Ishikawa (cell line): ENCODE data around the gene PHRF1.

Experiments used
- CEBPB ChIP-seq: IDR thresholded peaks from 2 replicates; pipeline ENCODE4 v1.6.1; 2012
- CREB1 ChIP-seq: IDR thresholded peaks from 2 replicates; pipeline ENCODE4 v1.6.1; 2012; ENCODE audit warnings: low read depth
- EGR1 ChIP-seq: IDR thresholded peaks from 2 replicates; pipeline ENCODE4 v1.6.1; 2012
- EP300 ChIP-seq: IDR thresholded peaks from 2 replicates; pipeline ENCODE4 v1.6.1; 2012; ENCODE audit warnings: borderline replicate concordance
- FOXM1 ChIP-seq: IDR thresholded peaks from 2 replicates; pipeline ENCODE4 v1.6.1; 2012; ENCODE audit warnings: low read depth, borderline replicate concordance
- NFIC ChIP-seq: IDR thresholded peaks from 2 replicates; pipeline ENCODE4 v1.6.1; 2012
- RAD21 ChIP-seq: IDR thresholded peaks from 2 replicates; pipeline ENCODE4 v1.6.1; 2012; ENCODE audit warnings: low read depth
- TAF1 ChIP-seq: IDR thresholded peaks from 2 replicates; pipeline ENCODE4 v1.6.1; 2012; ENCODE audit warnings: low read depth, mild to moderate bottlenecking
- TCF12 ChIP-seq: IDR thresholded peaks from 2 replicates; pipeline ENCODE4 v1.6.1; 2012; ENCODE audit warnings: low read depth
- TEAD4 ChIP-seq: IDR thresholded peaks from 2 replicates; pipeline ENCODE4 v1.6.1; 2012
- YY1 ChIP-seq: IDR thresholded peaks from 2 replicates; pipeline ENCODE4 v1.6.1; 2012; ENCODE audit warnings: low read depth
- ZBTB7A ChIP-seq: IDR thresholded peaks from 2 replicates; pipeline ENCODE4 v1.6.1; 2012; ENCODE audit warnings: low read depth
- TF ChIP-seq, protein P1 (sequence below): IDR thresholded peaks from 2 replicates; pipeline ENCODE4 v1.6.1; 2012
- TF ChIP-seq, protein P2 (sequence below): IDR thresholded peaks from 2 replicates; pipeline ENCODE4 v1.6.1; 2012
- TF ChIP-seq, protein P3 (sequence below): IDR thresholded peaks from 2 replicates; pipeline ENCODE4 v1.6.1; 2012; ENCODE audit warnings: low read depth, mild to moderate bottlenecking

PHRF1 gene

DNA sequence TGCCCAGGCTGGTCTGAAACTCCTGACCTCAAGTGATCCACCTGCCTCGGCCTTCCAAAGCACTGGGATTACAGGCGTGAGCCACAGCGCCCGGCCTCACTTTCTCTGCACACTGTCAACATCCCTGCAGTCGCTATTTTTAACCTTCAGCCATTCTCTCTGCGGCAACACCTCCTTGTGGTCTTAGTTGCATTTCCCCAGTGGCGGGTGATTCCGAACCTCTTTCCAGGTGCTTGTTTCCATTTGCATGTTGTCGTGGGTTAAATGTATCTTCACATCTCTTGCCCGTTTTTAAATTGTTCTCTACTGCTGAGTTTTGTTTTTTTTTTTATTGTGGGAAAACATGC lies 52.9 kb downstream of the PHRF1 start:
- no peak for TF ChIP-seq TAF1
- TF ChIP-seq, protein P1, sequence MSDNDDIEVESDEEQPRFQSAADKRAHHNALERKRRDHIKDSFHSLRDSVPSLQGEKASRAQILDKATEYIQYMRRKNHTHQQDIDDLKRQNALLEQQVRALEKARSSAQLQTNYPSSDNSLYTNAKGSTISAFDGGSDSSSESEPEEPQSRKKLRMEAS, result no peak
- TF ChIP-seq, protein P2, sequence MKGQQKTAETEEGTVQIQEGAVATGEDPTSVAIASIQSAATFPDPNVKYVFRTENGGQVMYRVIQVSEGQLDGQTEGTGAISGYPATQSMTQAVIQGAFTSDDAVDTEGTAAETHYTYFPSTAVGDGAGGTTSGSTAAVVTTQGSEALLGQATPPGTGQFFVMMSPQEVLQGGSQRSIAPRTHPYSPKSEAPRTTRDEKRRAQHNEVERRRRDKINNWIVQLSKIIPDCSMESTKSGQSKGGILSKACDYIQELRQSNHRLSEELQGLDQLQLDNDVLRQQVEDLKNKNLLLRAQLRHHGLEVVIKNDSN, result no peak
- no peak for TF ChIP-seq RAD21
- no peak for TF ChIP-seq YY1
- no peak for TF ChIP-seq ZBTB7A
- no peak for TF ChIP-seq CREB1
- TF ChIP-seq TCF12, result no peak
- TF ChIP-seq EP300, result no peak
- TF ChIP-seq CEBPB, result no peak
- TF ChIP-seq NFIC, result no peak
- no peak for TF ChIP-seq EGR1
- no peak for TF ChIP-seq TEAD4

DNA sequence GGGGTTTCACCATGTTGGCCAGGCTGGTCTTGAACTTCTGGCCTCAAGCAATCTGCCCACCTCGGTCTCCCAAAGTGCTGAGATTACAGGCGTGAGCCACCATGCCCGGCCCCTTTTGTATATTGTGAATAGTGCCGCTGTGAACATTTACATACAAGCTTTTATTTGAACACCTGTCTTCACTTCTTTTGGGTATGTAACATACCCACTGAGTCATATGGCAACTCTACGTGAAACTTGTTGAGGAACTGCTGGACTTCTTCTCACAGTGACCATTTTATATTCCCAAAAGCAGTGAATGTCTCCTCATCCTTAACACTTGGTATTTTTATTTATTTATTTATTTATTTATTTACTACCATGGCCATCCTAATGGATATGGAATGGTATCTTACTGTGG lies 54.6 kb downstream of the PHRF1 start:
- TF ChIP-seq TEAD4 (no peak), ZBTB7A (no peak), FOXM1 (no peak), TAF1 (no peak), EGR1 (no peak), CREB1 (no peak)
- TF ChIP-seq, protein P1, result no peak
- TF ChIP-seq, protein P2, result no peak

DNA sequence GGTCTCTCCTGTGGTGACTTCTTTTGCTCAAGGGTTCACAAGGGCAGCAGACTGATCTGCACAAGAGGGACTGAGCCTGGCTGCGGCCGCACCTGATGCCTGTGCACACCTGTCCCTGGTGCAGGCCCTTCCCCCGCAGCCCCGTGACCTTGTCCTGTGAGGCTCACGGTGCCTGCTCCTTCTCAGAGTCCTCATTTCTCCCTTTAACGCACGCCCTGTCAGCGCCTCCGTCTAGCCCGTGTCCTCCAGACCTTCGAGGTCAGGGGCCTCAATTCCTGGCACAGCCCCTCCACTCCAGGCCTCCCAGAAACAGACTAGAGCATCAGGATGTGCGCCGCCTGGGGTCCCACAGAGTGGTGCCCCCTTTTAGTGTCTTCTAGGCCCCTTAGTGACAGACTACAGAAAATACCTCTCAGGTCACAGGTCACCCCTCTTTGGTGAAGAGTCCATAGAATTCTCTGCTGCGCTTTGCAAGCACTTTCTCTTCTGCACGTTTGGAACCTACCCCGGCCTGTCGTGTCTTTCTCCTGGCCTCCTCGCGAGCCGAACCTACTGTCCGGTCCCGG lies 59.8 kb downstream of the PHRF1 start:
- no peak for TF ChIP-seq CEBPB
- no peak for TF ChIP-seq FOXM1
- TF ChIP-seq NFIC, result no peak
- no peak for TF ChIP-seq TAF1
- TF ChIP-seq, protein P2, result no peak
- TF ChIP-seq TEAD4, result no peak
- TF ChIP-seq ZBTB7A, result no peak
- no peak for TF ChIP-seq TCF12
- no peak for TF ChIP-seq EP300
- no peak for TF ChIP-seq EGR1

DNA sequence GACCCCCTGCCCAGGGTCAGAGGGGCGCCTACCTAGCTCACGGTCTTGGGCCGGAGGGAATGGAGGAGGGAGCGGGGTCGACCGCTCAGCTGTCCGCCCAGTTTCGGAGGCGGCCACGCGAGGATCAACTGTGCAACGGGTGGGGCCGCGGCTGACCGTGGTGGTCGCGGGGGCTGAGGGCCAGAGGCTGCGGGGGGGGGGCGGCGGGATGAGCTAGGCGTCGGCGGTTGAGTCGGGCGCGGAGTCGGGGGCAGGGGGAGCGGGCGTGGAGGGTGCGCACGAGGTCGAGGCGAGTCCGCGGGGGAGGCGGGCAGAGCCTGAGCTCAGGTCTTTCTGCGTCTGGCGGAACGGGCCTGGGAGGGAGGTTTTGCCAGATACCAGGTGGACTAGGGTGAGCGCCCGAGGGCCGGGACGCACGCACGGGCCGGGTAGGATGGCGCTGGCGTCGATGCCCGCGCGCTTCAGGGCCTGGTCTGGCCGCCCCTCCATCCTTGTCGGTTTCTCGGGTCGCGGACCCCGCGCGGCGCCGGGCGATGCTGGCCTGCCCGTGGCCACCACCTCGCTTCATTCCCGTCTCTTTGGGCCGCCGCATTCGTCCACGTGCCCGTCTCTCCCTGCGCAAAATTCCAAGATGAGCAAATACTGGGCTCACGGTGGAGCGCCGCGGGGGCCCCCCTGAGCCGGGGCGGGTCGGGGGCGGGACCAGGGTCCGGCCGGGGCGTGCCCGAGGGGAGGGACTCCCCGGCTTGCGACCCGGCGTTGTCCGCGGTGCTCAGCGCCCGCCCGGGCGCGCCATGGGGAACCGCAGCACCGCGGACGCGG lies 60.5 kb downstream of the PHRF1 start, which contains the start of gene DRD4:
DRD4 (plus strand) TSS at position 759 of the 822 bp plus-strand sequence; CDS start at position 795, 36 bp downstream.
- TF ChIP-seq, protein P2, result no peak
- TF ChIP-seq ZBTB7A (no peak), RAD21 (no peak), CEBPB (no peak), EGR1 (no peak), CREB1 (no peak), EP300 (no peak)
- TF ChIP-seq, protein P3, sequence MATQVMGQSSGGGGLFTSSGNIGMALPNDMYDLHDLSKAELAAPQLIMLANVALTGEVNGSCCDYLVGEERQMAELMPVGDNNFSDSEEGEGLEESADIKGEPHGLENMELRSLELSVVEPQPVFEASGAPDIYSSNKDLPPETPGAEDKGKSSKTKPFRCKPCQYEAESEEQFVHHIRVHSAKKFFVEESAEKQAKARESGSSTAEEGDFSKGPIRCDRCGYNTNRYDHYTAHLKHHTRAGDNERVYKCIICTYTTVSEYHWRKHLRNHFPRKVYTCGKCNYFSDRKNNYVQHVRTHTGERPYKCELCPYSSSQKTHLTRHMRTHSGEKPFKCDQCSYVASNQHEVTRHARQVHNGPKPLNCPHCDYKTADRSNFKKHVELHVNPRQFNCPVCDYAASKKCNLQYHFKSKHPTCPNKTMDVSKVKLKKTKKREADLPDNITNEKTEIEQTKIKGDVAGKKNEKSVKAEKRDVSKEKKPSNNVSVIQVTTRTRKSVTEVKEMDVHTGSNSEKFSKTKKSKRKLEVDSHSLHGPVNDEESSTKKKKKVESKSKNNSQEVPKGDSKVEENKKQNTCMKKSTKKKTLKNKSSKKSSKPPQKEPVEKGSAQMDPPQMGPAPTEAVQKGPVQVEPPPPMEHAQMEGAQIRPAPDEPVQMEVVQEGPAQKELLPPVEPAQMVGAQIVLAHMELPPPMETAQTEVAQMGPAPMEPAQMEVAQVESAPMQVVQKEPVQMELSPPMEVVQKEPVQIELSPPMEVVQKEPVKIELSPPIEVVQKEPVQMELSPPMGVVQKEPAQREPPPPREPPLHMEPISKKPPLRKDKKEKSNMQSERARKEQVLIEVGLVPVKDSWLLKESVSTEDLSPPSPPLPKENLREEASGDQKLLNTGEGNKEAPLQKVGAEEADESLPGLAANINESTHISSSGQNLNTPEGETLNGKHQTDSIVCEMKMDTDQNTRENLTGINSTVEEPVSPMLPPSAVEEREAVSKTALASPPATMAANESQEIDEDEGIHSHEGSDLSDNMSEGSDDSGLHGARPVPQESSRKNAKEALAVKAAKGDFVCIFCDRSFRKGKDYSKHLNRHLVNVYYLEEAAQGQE, result no peak

DNA sequence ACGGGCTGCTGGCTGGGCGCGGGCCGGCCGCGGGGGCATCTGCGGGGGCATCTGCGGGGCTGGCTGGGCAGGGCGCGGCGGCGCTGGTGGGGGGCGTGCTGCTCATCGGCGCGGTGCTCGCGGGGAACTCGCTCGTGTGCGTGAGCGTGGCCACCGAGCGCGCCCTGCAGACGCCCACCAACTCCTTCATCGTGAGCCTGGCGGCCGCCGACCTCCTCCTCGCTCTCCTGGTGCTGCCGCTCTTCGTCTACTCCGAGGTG lies 61.0 kb downstream of the PHRF1 start:
- TF ChIP-seq, protein P1, result no peak
- TF ChIP-seq, protein P3, result no peak
- TF ChIP-seq NFIC, result no peak
- no peak for TF ChIP-seq CREB1
- no peak for TF ChIP-seq TAF1
- TF ChIP-seq RAD21, result no peak
- no peak for TF ChIP-seq EP300
- TF ChIP-seq, protein P2, result no peak
- TF ChIP-seq ZBTB7A, result no peak
- no peak for TF ChIP-seq FOXM1
- no peak for TF ChIP-seq TEAD4
- TF ChIP-seq CEBPB, result no peak
